ENCODE results near the gene DNMT3A. TPM values are rescaled to one million over a fixed set of nuclear protein-coding genes. Genes with fewer than 3 reads are reported as not detected.

DNMT3A gene
- total and polyA plus RNA-seq, 2 of the 8 experiments (the other 6 are each of a cell fraction or from before 2014, with no cell fraction given) = 33.6 to 178 TPM

- no peaks in the 10 kb centered on the region for H3K27me3 ChIP-seq (replicated peaks in 1 of 4; ENCODE audit: control insufficient read depth in 3 of 4, extremely low read depth in 1 of 4, insufficient read depth in 3 of 4, low read length in 3 of 4)
- TF ChIP-seq SIRT6 (IDR thresholded peaks at IDR 0.05; ENCODE audit: low read length) = no peak
- no peak for TF ChIP-seq RNF2 (IDR thresholded peaks at IDR 0.05; ENCODE audit: borderline replicate concordance, low read depth, low read length, missing control alignments, poor library complexity, severe bottlenecking)
- TF ChIP-seq JUN (IDR thresholded peaks at IDR 0.05; ENCODE audit: low read depth, low read length) = no peak
- no peak for TF ChIP-seq EP300 (IDR thresholded peaks at IDR 0.05; ENCODE audit: borderline replicate concordance in 1 of 2, low read depth in 2 of 2, low read length in 2 of 2)
- TF ChIP-seq MAFK (IDR thresholded peaks at IDR 0.05; ENCODE audit: low read depth, low read length) = no peak
- H3K27ac ChIP-seq (ENCODE audit: low read depth, low read length) = no peak overlapping the region
- no peak overlapping the region for H4K91ac ChIP-seq (replicated peaks; ENCODE audit: insufficient read length, low read length)
- H2BK12ac ChIP-seq (ENCODE audit: low read depth, low read length) = peak overlapping the region; percentile 27; the same call in 1 of the 2 replicates
- H2AFZ ChIP-seq (ENCODE audit: low read length) = no peak overlapping the region
- DNase-seq (ENCODE audit: low read depth in 1 of 2, low spot score in 2 of 2) (no peak), FAIRE-seq (no peak)
- no peak overlapping the region for H3K9ac ChIP-seq (replicated peaks in 1 of 4; ENCODE audit: extremely low read depth in 1 of 4, low read depth in 3 of 4, low read length in 3 of 4)
- no peak overlapping the region; the same call in 1 of the 2 replicates for H2BK5ac ChIP-seq (ENCODE audit: low read depth, low read length)
- no peaks in the 10 kb centered on the region for H3K36me3 ChIP-seq (ENCODE audit: control insufficient read depth in 2 of 4, insufficient read depth in 4 of 4, low read length in 3 of 4)
- H3K79me1 ChIP-seq (ENCODE audit: low read depth, low read length) = no peaks in the 10 kb centered on the region
- H3K4me1 ChIP-seq (replicated peaks in 1 of 4; ENCODE audit: control insufficient read depth in 3 of 4, insufficient read depth in 4 of 4, low read length in 3 of 4) = peaks cover 3 to 33% (median 16%) of the 10 kb centered on the region in 4 experiments
- CTCF ChIA-PET (ENCODE audit: partially characterized antibody) = interaction anchor here (0.5 to 6.9 kb wide), 11 partner anchors 9 to 133 kb away, joined by 3 to 53 read pairs (median 3); no protein-coding TSS in a partner anchor
- no peak overlapping the region for H3K4ac ChIP-seq (replicated peaks; ENCODE audit: insufficient read length, low read depth, low read length)
- H3K56ac ChIP-seq (replicated peaks; ENCODE audit: insufficient read length, low read depth, low read length) = no peak overlapping the region
- H3K4me2 ChIP-seq (ENCODE audit: insufficient read depth in 1 of 2, low read depth in 2 of 2, low read length in 2 of 2) = no peak overlapping the region
- H3K9me3 ChIP-seq (ENCODE audit: insufficient read depth in 2 of 2, low read depth in 1 of 2, low read length in 1 of 2) = no peaks in the 10 kb centered on the region
- H2BK15ac ChIP-seq (ENCODE audit: low read length) = peak overlapping the region; percentile 65; the same call in 1 of the 2 replicates
- WGBS, 2 experiments (ENCODE audit: extremely low coverage in 1 of 2, insufficient coverage in 1 of 2, insufficient read length in 1 of 2, insufficient replicate concordance in 2 of 2, low coverage in 1 of 2, low lambda C conversion rate in 2 of 2, missing lambda C conversion rate in 1 of 2) = 93% methylated on average over 12 of the region's 12 CpGs; no CpG with 5 or more reads in 1 of the 2 experiments
- no peak overlapping the region for H3K14ac ChIP-seq (ENCODE audit: insufficient read length)
- H3K79me2 ChIP-seq (ENCODE audit: control insufficient read depth in 1 of 2, insufficient read depth in 2 of 2, low read length in 2 of 2) = no peaks in the 10 kb centered on the region
- H3K4me3 ChIP-seq (ENCODE audit: extremely low read depth in 1 of 4, insufficient read depth in 2 of 4, low read depth in 3 of 4, low read length in 4 of 4) = no peak overlapping the region
- no peak overlapping the region for H4K8ac ChIP-seq (ENCODE audit: extremely low read depth, insufficient read depth, low read length)
- H2AK5ac ChIP-seq (ENCODE audit: low read depth, low read length) = peak overlapping the region; percentile 11; the same call in 1 of the 2 replicates
- peak overlapping the region; percentile 75; the same call in 1 of the 2 replicates for H3K18ac ChIP-seq (ENCODE audit: extremely low read depth, low read length)
- no peak overlapping the region for H2BK120ac ChIP-seq (replicated peaks; ENCODE audit: low read depth, low read length)
- H2BK20ac ChIP-seq (ENCODE audit: low read length) = peak overlapping the region; percentile 16; the same call in 1 of the 2 replicates
- H4K20me1 ChIP-seq (replicated peaks in 1 of 2; ENCODE audit: control insufficient read depth in 1 of 2, insufficient read depth in 2 of 2, low read length in 2 of 2) = no peaks in the 10 kb centered on the region
- POLR2A ChIA-PET (ENCODE audit: partially characterized antibody) = interaction anchor here (0.6 to 5.1 kb wide), 4 partner anchors 14 to 35 kb away, joined by 3 to 37 read pairs (median 8); no protein-coding TSS in a partner anchor
- H3K23ac ChIP-seq (ENCODE audit: insufficient read length) = no peak overlapping the region
- H4K5ac ChIP-seq (ENCODE audit: insufficient read length, low read depth, low read length) = no peak overlapping the region
- peaks cover 7% of the 10 kb centered on the region; the same call in 1 of the 2 replicates for H3K23me2 ChIP-seq (ENCODE audit: low read depth, low read length)
Measured at GRCh38 chr2:25279091-25279651, 62.6 kb downstream of the DNMT3A start.
